ENCODE measurements around the gene FN1. TPM values are rescaled to one million over a fixed set of nuclear protein-coding genes. Genes with fewer than 3 reads are reported as not detected.

Gene FN1
- total and polyA plus RNA-seq, 2 donors (not counting 1 experiment from before 2014, with no cell fraction given): 0.05 TPM; not detected in 1

GRCh38 chr2:215476424-215476823 is 40.6 kb upstream of the FN1 start:
- Histone ChIP-seq H3K9ac (ENCODE audit: low read length) (no peak overlapping the region), H2AFZ (ENCODE audit: insufficient read depth, low read depth, low read length, poor library complexity, severe bottlenecking) (no peak overlapping the region), H3K9me3 (ENCODE audit: control extremely low read depth in 1 of 3, control insufficient read depth in 2 of 3, insufficient read depth in 1 of 3, low read length in 2 of 3) (no peaks in the 10 kb centered on the region), H3K4me3 (ENCODE audit: control extremely low read depth in 1 of 5, extremely low read depth in 1 of 5, insufficient read depth in 1 of 5, low read depth in 2 of 5, low read length in 4 of 5) (no peak overlapping the region), H4K20me1 (ENCODE audit: control insufficient read depth, insufficient read depth, low read length, poor library complexity, severe bottlenecking) (no peaks in the 10 kb centered on the region), H3K36me3 (replicated peaks in 1 of 2; ENCODE audit: control extremely low read depth in 1 of 2, control insufficient read depth in 1 of 2, extremely low read depth in 1 of 2, insufficient read depth in 2 of 2, low read length in 1 of 2) (no peaks in the 10 kb centered on the region), H3K27ac (ENCODE audit: low read length in 2 of 2) (no peak overlapping the region), H3K4me2 (replicated peaks; ENCODE audit: low read depth, low read length, poor library complexity, severe bottlenecking) (no peak overlapping the region), H3K79me2 (ENCODE audit: control insufficient read depth, insufficient read depth, low read length) (no peaks in the 10 kb centered on the region), H3K4me1 (ENCODE audit: control insufficient read depth in 2 of 2, insufficient read depth in 2 of 2, low read length in 2 of 2) (no peaks in the 10 kb centered on the region), H3K27me3 (replicated peaks in 1 of 4; ENCODE audit: control extremely low read depth in 1 of 4, control insufficient read depth in 3 of 4, insufficient read depth in 4 of 4, low read length in 3 of 4) (peaks cover 0 to 2% (median 0%) of the 10 kb centered on the region in 4 experiments)
- Mint-ChIP-seq H3K27me3 (peaks cover 18% of the 10 kb centered on the region), H3K27ac (no peak overlapping the region), H3K9me3 (ENCODE audit: insufficient read depth) (no peaks in the 10 kb centered on the region), H3K4me3 (no peak overlapping the region), H3K4me1 (no peaks in the 10 kb centered on the region)
- ATAC-seq (ENCODE audit: low read depth) (no peak), DNase-seq (no peak)
- TF ChIP-seq EZH2 (IDR thresholded peaks at IDR 0.05; ENCODE audit: borderline replicate concordance, insufficient read depth, low read depth, low read length, poor library complexity, severe bottlenecking): no peak
- TF ChIP-seq, protein P1, sequence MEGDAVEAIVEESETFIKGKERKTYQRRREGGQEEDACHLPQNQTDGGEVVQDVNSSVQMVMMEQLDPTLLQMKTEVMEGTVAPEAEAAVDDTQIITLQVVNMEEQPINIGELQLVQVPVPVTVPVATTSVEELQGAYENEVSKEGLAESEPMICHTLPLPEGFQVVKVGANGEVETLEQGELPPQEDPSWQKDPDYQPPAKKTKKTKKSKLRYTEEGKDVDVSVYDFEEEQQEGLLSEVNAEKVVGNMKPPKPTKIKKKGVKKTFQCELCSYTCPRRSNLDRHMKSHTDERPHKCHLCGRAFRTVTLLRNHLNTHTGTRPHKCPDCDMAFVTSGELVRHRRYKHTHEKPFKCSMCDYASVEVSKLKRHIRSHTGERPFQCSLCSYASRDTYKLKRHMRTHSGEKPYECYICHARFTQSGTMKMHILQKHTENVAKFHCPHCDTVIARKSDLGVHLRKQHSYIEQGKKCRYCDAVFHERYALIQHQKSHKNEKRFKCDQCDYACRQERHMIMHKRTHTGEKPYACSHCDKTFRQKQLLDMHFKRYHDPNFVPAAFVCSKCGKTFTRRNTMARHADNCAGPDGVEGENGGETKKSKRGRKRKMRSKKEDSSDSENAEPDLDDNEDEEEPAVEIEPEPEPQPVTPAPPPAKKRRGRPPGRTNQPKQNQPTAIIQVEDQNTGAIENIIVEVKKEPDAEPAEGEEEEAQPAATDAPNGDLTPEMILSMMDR (IDR thresholded peaks at IDR 0.05): no peak
- ChIA-PET CTCF (no interaction called here), POLR2A (no interaction called here)
- WGBS (ENCODE audit: insufficient coverage): no CpG with 5 or more reads among the region's 2 CpGs
- intact Hi-C loops (cut with micrococcal nuclease): no loop called here

GRCh38 chr2:215466097-215466909 is 30.4 kb upstream of the FN1 start:
- no peak overlapping the region for H3K27ac Mint-ChIP-seq
- H3K4me3 Mint-ChIP-seq: no peak overlapping the region
- DNase-seq (no peak), ATAC-seq (ENCODE audit: low read depth) (no peak)
- ChIA-PET POLR2A (no interaction called here), CTCF (no interaction called here)
- Histone ChIP-seq H3K27ac (ENCODE audit: low read length in 2 of 2) (no peak overlapping the region), H3K36me3 (replicated peaks in 1 of 2; ENCODE audit: control extremely low read depth in 1 of 2, control insufficient read depth in 1 of 2, extremely low read depth in 1 of 2, insufficient read depth in 2 of 2, low read length in 1 of 2) (no peaks in the 10 kb centered on the region), H4K20me1 (ENCODE audit: control insufficient read depth, insufficient read depth, low read length, poor library complexity, severe bottlenecking) (no peaks in the 10 kb centered on the region), H3K4me2 (replicated peaks; ENCODE audit: low read depth, low read length, poor library complexity, severe bottlenecking) (no peak overlapping the region), H3K9ac (ENCODE audit: low read length) (no peak overlapping the region), H3K27me3 (replicated peaks in 1 of 4; ENCODE audit: control extremely low read depth in 1 of 4, control insufficient read depth in 3 of 4, insufficient read depth in 4 of 4, low read length in 3 of 4) (peaks cover 0 to 2% (median 0%) of the 10 kb centered on the region in 4 experiments), H3K4me1 (ENCODE audit: control insufficient read depth in 2 of 2, insufficient read depth in 2 of 2, low read length in 2 of 2) (no peaks in the 10 kb centered on the region), H2AFZ (ENCODE audit: insufficient read depth, low read depth, low read length, poor library complexity, severe bottlenecking) (no peak overlapping the region), H3K79me2 (ENCODE audit: control insufficient read depth, insufficient read depth, low read length) (no peaks in the 10 kb centered on the region), H3K9me3 (ENCODE audit: control extremely low read depth in 1 of 3, control insufficient read depth in 2 of 3, insufficient read depth in 1 of 3, low read length in 2 of 3) (no peaks in the 10 kb centered on the region), H3K4me3 (ENCODE audit: control extremely low read depth in 1 of 5, extremely low read depth in 1 of 5, insufficient read depth in 1 of 5, low read depth in 2 of 5, low read length in 4 of 5) (no peak overlapping the region)
- intact Hi-C loops (cut with micrococcal nuclease): no loop called here
- no peaks in the 10 kb centered on the region for H3K9me3 Mint-ChIP-seq (ENCODE audit: insufficient read depth)
- no CpG with 5 or more reads among the region's 3 CpGs for WGBS (ENCODE audit: insufficient coverage)
- no peak for TF ChIP-seq EZH2 (IDR thresholded peaks at IDR 0.05; ENCODE audit: borderline replicate concordance, insufficient read depth, low read depth, low read length, poor library complexity, severe bottlenecking)
- TF ChIP-seq, protein P1 (IDR thresholded peaks at IDR 0.05): no peak
- H3K4me1 Mint-ChIP-seq: no peaks in the 10 kb centered on the region
- H3K27me3 Mint-ChIP-seq: peaks cover 8% of the 10 kb centered on the region
